Measurements from ENCODE around the gene CLDN18.
A peak's percentile ranks its signal among the peaks of the same experiment; 100 is the strongest.

CLDN18 gene

DNA sequence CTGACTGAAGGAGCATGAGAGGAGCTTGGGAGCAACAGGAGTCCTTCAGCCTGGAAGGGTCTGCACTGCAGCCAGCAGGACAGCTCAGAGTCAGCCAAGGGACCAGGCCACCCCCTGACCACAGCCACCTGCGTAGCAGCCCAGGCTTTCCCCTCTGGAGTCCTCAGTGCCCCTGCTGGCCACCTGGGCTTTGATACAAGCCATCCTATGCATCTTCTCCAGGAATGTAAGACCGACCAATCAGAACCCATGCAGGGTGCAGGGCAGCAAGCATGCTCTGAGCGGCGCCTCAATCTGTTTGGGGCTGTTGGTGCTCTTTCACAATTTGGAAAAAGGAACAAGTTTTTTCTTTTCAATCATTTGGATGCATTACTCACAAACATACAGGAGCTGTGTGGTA lies 53.5 kb downstream of the CLDN18 start:
- DNase-seq (ENCODE audit: low read depth): no peak

- no peak for DNase-seq (ENCODE audit: low read depth)
Observed at GRCh38 chr3:138065949-138066348, 56.0 kb downstream of the CLDN18 start.

DNA sequence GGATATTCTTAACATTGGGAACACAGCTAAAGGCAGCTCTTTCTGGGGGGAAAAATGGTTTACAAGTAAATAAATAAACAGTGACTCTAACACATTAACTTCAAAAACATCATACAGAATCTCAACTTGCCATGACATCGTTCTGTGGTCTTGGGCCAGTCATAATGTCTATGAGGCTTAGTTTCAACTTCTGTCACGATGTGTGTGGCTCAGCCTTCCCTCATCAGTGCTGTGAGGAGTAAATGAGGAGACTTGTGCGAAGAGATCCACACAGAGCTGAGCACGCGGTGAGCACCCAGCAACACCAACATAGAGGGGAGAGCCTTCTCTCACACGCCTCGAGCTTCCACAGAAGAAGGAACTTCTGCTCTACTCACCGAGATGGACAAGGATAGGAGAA lies 56.4 kb downstream of the CLDN18 start:
- DNase-seq (ENCODE audit: low read depth): no peak

DNA sequence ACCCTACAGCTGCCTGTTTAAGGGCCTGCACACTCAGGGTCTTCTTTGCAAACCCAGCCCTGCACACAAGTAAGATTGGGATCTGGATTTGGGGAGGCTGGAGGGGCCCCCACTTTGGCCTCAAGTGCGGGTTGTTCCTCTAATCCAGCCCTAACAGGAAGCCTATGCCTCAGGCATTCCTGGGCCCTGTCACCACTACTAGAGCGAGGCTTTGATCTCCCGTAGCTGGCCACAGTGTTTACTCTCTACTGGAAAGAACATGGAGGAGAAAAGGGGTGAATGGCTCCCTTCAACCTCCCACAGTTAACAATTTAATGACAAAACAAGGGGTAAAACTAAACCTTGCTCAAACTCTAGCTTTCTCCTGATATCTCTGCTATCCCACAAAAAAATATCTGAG lies 57.0 kb downstream of the CLDN18 start:
- DNase-seq (ENCODE audit: low read depth): no peak

GRCh38 chr3:138068046-138068445 lies 58.1 kb downstream of the CLDN18 start:
- no peak for DNase-seq (ENCODE audit: low read depth)

- peak; percentile 76 for DNase-seq (ENCODE audit: low read depth)
Observed at GRCh38 chr3:138068579-138069174, 58.7 kb downstream of the CLDN18 start.

DNA sequence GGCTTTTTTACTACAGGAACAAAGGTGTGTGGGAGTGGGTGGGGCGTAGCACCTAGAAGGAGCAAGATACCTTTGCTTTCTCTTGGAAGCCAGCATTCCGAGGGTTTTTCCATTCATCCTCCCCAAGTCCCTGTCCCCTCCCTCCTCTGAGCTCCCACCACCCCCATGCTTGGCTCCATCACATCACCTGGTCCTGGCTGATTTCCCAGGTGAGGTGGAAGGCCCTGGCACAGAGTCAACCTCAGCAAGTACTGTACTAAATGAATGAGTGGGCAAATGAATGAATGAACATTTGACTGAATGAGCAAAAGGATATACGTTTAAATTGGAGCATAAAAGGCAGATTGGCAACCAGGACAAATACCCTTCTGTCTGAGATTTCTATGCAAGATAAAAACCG lies 60.0 kb downstream of the CLDN18 start:
- DNase-seq (ENCODE audit: low read depth): no peak

GRCh38 chr3:138072796-138073195 lies 62.8 kb downstream of the CLDN18 start:
- no peak for DNase-seq (ENCODE audit: low read depth)

DNA sequence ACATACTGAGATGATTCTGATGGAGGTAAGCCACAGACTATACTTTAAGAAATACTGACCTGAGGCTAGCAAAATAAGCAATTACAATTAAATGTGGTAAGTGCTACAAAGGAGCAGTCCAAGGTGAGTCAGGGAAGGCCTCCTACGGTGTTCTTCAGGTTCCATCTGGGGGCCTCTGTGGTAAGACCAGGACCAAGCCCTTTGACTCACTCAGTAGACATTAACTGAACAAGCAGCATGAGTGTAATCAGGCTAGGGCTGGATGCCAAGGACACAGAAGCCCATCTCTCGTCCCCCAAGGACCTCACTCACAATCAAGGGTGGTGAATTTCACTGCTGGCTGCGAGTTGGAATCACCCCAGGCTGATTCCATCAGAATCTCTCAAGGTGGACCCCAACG lies 68.1 kb downstream of the CLDN18 start:
- peak; percentile 43 for DNase-seq (ENCODE audit: low read depth)

- DNase-seq (ENCODE audit: low read depth): peak; percentile 99
Observed at GRCh38 chr3:138078901-138079344, 69.0 kb downstream of the CLDN18 start.

- DNase-seq (ENCODE audit: low read depth): no peak
Observed at GRCh38 chr3:138079901-138080300, 69.9 kb downstream of the CLDN18 start.

DNA sequence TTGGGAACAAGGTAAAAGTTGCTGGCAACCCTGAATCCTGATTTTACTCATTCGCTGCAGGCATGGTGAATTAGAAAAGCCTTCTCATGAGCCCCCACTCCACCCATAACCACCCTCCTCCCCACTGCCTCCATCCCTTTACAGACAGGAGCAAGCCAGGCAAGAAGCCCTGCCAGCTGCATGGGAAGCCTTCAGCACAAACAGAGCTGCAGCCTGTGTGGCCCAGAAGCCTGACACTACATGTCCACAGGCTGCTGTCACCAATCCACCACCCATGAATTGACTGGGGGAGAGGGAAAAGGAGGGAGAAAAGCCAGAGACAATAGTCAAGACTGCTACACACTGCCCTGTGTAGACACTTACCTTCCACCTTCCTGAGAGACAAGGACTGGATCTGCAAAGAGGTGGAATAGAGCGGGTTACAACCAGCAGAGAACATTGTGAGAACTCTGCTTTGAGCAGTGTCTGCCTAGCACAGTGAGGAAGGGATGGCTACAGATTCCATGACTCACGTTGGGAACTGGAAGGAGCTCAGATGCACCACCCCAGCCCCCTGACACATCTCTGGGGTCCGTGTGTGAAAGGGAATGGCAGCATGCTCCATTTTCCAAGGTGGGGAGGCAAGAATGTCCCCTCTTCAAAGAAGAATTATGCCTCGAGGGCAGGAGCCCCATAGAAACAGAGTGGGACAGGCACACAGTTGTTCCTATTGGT lies 71.6 kb downstream of the CLDN18 start:
- peak; percentile 85 for DNase-seq (ENCODE audit: low read depth)

DNA sequence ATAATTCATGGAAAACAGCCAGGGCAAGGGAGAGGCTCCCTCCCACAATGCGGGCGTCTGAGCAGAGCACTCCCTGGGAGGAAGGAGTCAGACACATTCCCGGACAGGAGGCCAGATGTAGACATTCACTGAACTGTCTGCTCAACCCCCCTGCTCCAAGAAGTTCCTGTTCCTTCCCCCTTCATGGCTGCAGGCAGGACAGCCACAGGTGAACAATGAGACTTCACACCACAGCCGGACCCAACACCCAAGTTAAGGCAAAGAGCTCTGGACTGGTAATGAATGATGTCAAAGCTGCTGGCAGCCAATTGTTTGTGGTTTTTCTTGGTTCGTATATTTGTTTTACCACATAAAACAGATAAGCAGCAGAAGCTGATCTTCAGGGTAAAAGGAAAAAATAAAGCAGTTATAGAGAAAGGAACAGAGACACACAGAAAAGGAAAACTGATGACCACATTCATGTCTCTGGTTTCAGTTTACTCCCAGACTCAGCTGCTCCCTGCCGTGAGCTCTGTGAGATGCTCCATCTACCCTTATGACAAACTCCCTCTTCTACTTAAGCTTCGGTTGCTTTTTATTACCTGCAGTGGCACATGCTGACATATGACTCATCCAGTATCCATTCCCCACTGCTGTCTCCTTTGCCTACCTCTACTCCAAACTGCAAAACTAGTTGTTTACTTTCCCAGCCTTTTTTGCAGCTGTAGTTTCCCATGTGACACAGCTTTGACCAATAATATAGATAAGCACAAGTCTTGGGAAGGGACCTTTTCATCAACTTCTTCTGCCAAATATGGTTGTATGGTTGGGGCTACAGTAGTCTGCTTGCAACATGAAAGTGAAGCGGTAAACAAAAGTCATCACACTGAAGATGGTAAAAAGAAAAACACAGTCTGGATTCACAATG lies 72.4 kb downstream of the CLDN18 start:
- peak; percentile 90 for DNase-seq (ENCODE audit: low read depth)

- DNase-seq (ENCODE audit: low read depth): no peak
Observed at GRCh38 chr3:138082992-138083386, 73.0 kb downstream of the CLDN18 start.
